Measurements from ENCODE around the gene PGF. TPM values are rescaled to one million over a fixed set of nuclear protein-coding genes. Genes with fewer than 3 reads are reported as not detected.

PGF gene
- total RNA-seq, 6 experiments from 2014 or later, result 0.55 to 4.2 (median 2.1) TPM

- DNase-seq (no peak), ATAC-seq (no peak)
- Histone ChIP-seq H3K9me3 (no peaks in the 10 kb centered on the region), H3K27ac (no peak overlapping the region), H3K4me3 (no peak overlapping the region), H3K36me3 (peaks cover 15 to 46% (median 36%) of the 10 kb centered on the region in 4 donors), H3K4me1 (peaks cover 0 to 14% (median 2%) of the 10 kb centered on the region in 4 donors), H3K27me3 (no peaks in the 10 kb centered on the region)
- TF ChIP-seq POLR2A (IDR thresholded peaks at IDR 0.05) (no peak), CTCF (IDR thresholded peaks at IDR 0.05) (no peak)
- intact Hi-C loops (cut with DNase I), result no loop called here
- WGBS (ENCODE audit: insufficient coverage, low coverage, low lambda C conversion rate, missing lambda C conversion rate), result 39% methylated on average over 5 of the region's 10 CpGs
These were observed 52.3 kb downstream of the PGF start for GRCh38 chr14:74902941-74903705.

DNA sequence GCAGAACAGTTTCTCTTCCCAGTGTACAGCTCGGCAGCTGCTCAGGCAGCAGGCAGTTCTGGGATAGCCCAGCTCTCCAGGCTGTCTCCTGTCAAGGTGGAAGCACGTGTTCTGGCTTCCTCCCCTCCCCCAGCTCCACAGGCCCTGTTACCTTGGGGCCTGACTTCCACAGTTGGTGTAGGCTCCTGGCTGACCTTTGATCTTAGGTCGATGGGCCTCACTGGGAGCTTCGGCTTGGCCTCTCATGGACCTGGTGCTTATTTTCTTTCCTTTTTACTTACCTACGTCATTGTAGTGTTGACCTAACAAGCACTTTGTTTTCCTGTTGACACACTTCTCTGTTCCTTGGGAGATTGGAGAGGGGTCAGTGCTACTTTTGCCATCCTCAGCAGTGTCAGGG lies 56.7 kb downstream of the PGF start:
- ATAC-seq, result peak; percentile 92 to 97 (median 94)
- 32% methylated on average over 5 of the region's 5 CpGs for WGBS (ENCODE audit: insufficient coverage, low coverage, low lambda C conversion rate, missing lambda C conversion rate)
- peaks cover 22 to 83% (median 52%) of the 10 kb centered on the region in 4 donors for H3K36me3 ChIP-seq
- H3K9me3 ChIP-seq, result no peaks in the 10 kb centered on the region
- TF ChIP-seq CTCF (IDR thresholded peaks at IDR 0.05), result no peak
- TF ChIP-seq POLR2A (IDR thresholded peaks at IDR 0.05), result no peak
- peak; percentile 75 to 93 (median 89) for DNase-seq
- peaks cover 0 to 22% (median 4%) of the 10 kb centered on the region in 4 donors for H3K4me1 ChIP-seq
- intact Hi-C loops (cut with DNase I), result no loop called here
- no peaks in the 10 kb centered on the region for H3K27me3 ChIP-seq
- peak overlapping the region in 2 of 3 donors; percentile 54 to 73 for H3K27ac ChIP-seq
- no peak overlapping the region for H3K4me3 ChIP-seq

- peaks cover 22 to 85% (median 55%) of the 10 kb centered on the region in 4 donors for H3K36me3 ChIP-seq
- intact Hi-C loops (cut with DNase I), result no loop called here
- peaks cover 0 to 22% (median 4%) of the 10 kb centered on the region in 4 donors for H3K4me1 ChIP-seq
- no peak for TF ChIP-seq CTCF (IDR thresholded peaks at IDR 0.05)
- no peak for TF ChIP-seq POLR2A (IDR thresholded peaks at IDR 0.05)
- DNase-seq, result no peak
- peak overlapping the region in 2 of 3 donors; percentile 54 to 73 for H3K27ac ChIP-seq
- 39% methylated on average over 2 of the region's 2 CpGs for WGBS (ENCODE audit: insufficient coverage, low coverage, low lambda C conversion rate, missing lambda C conversion rate)
- H3K9me3 ChIP-seq, result no peaks in the 10 kb centered on the region
- ATAC-seq, result peak; percentile 28 to 51 (median 36)
- H3K27me3 ChIP-seq, result no peaks in the 10 kb centered on the region
- no peak overlapping the region for H3K4me3 ChIP-seq
These were observed 57.3 kb downstream of the PGF start for GRCh38 chr14:74898083-74898482.

- peaks cover 0 to 22% (median 4%) of the 10 kb centered on the region in 4 donors for H3K4me1 ChIP-seq
- intact Hi-C loops (cut with DNase I), result no loop called here
- ATAC-seq, result no peak
- no peaks in the 10 kb centered on the region for H3K9me3 ChIP-seq
- peak overlapping the region in 1 of 3 donors; percentile 73 for H3K27ac ChIP-seq
- DNase-seq, result no peak
- 46% methylated on average over 4 of the region's 4 CpGs for WGBS (ENCODE audit: insufficient coverage, low coverage, low lambda C conversion rate, missing lambda C conversion rate)
- H3K4me3 ChIP-seq, result no peak overlapping the region
- no peaks in the 10 kb centered on the region for H3K27me3 ChIP-seq
- TF ChIP-seq CTCF (IDR thresholded peaks at IDR 0.05) (no peak), POLR2A (IDR thresholded peaks at IDR 0.05) (no peak)
- peaks cover 22 to 85% (median 56%) of the 10 kb centered on the region in 4 donors for H3K36me3 ChIP-seq
These were observed 57.8 kb downstream of the PGF start for GRCh38 chr14:74897642-74898041.
